Activated naive CD8-positive, alpha-beta T cell treated with anti-CD3 and anti-CD28 coated beads, Interleukin-2, amount 50 U/mL, for 16 hours (primary cell): ENCODE measurements around the gene ARSK.

Experiments
- DNase-seq: peaks from one replicate; pipeline ENCODE4 v3.0.0-alpha.2; 2020; ENCODE audit warnings: low read depth, low spot score

ARSK gene

GRCh38 chr5:95647886-95648860, 93.3 kb downstream of the ARSK start:
- DNase-seq: no peak

- no peak for DNase-seq
These were observed 94.4 kb downstream of the ARSK start for GRCh38 chr5:95649274-95649673.

GRCh38 chr5:95649842-95650620, 95.1 kb downstream of the ARSK start:
- no peak for DNase-seq

GRCh38 chr5:95652849-95653248, 97.9 kb downstream of the ARSK start:
- no peak for DNase-seq

GRCh38 chr5:95654196-95654595, 99.3 kb downstream of the ARSK start:
- DNase-seq: no peak
